Fibroblast of villous mesenchyme (primary cell): ENCODE results near the gene RAB7A. TPM values are rescaled to one million over a fixed set of nuclear protein-coding genes. Genes with fewer than 3 reads are reported as not detected.
"Not testable (repeated sequence)": the region's sequence is repeated elsewhere in the genome, so short reads cannot be mapped to it uniquely, and the experiment has no call there.

Experiments used
- DNase-seq: peaks from one replicate; pipeline ENCODE4 v3.0.0-alpha.2; 2010; ENCODE audit warnings: low read depth
- H3K4me3 ChIP-seq: 2 replicates; pipeline ENCODE4 v1.5.1; 2011; ENCODE audit warnings: low read depth, mild to moderate bottlenecking, low read length
- total RNA-seq: library from RNA; depleted of rRNA; stranded (reverse); fragments of >200 nt; gene quantifications from 2 replicates; pipeline ENCODE4 v1.2.3, GENCODE V29; 2012
- TF ChIP-seq, protein P1 (sequence below): IDR thresholded peaks from 2 replicates; pipeline ENCODE4 v1.5.1; 2012; ENCODE audit warnings: low read depth, mild to moderate bottlenecking, low read length; ENCODE audit not compliant: insufficient read depth

Gene RAB7A
- total RNA-seq, 1 donor = 85.5 TPM

DNA sequence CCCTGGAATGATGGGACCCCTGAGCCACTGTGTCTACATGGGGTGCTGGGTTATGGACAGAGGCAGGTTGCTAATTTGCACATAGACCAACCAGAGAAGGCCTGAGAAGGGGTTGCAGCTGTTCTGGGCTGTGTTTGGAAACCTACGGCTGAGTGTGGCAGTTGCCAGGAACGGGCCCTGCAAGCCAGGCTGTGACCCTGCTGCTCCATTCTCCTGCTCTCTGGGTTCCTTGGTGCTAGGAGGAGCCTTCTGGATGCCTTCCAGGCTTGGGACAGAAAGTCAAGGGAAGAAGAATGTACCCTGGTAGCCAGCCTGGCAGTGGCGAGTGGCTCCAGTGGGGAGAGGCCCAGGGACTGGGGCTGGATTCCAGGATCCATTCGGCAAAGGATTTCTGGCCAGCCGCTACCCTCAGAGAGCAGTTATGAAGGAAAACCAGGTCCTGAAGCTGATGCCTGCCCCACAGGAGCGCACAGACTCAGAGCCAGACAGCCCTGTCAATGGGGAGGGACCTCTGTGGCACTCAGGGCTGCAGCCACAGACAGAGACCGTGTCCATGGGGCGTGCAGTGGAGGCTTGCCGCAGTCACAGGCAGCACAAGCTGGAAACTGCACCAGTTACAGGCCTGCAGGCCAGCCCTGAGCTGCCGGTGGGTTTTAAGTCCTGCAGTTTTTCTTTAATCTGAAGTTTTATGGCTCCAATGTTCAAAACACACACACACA lies 98.3 kb downstream of the RAB7A start:
- no peak for DNase-seq
- H3K4me3 ChIP-seq = no peak overlapping the region
- TF ChIP-seq, protein P1, sequence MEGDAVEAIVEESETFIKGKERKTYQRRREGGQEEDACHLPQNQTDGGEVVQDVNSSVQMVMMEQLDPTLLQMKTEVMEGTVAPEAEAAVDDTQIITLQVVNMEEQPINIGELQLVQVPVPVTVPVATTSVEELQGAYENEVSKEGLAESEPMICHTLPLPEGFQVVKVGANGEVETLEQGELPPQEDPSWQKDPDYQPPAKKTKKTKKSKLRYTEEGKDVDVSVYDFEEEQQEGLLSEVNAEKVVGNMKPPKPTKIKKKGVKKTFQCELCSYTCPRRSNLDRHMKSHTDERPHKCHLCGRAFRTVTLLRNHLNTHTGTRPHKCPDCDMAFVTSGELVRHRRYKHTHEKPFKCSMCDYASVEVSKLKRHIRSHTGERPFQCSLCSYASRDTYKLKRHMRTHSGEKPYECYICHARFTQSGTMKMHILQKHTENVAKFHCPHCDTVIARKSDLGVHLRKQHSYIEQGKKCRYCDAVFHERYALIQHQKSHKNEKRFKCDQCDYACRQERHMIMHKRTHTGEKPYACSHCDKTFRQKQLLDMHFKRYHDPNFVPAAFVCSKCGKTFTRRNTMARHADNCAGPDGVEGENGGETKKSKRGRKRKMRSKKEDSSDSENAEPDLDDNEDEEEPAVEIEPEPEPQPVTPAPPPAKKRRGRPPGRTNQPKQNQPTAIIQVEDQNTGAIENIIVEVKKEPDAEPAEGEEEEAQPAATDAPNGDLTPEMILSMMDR = no peak

DNA sequence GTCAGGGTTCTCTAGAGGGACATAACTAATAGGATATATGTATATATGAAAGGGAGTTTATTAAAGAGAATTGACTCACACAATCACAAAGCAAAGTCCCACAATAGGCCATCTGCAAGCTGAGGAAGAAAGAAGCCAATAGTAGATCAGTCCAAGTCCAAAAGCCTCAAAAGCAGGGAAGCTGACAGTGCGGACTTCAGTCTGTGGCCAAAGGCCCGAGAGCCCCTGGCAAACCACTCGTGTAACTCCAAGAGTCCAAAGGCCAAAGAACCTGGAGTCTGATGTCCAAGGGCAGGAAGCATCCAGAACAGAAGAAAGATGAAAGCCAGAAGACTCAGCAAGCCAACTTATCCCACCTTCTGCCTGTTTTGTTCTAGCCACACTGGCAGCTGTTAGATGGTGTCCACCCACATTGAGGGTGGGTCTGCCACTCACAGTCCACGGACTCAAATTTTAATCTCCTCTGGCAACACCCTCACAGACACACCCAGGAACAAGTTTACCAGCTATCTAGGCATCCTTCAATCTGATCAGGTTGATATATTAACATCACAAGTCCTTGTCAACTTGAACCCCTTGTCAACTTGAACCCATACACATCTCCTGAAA lies 99.2 kb downstream of the RAB7A start:
- no peak overlapping the region for H3K4me3 ChIP-seq
- TF ChIP-seq, protein P1 = no peak
- DNase-seq = no peak

DNA sequence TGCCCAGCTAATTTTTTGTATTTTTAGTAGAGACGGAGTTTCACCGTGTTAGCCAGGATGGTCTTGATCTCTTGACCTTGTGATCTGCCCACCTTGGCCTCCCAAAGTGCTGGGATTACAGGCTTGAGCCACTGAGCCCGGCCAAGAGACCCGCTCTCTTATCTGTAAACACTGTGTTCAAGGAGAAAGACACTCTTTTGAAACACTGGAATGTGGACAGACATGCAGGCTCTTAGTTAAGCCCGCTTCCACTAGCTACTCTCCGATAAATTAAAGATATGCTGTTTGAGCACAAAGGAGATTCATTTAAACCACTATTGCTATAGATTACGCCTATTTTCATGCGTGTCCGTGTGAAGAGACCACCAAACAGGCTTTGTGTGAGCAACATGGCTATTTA lies 103.1 kb downstream of the RAB7A start:
- DNase-seq, H3K4me3 ChIP-seq: not testable (repeated sequence)

DNA sequence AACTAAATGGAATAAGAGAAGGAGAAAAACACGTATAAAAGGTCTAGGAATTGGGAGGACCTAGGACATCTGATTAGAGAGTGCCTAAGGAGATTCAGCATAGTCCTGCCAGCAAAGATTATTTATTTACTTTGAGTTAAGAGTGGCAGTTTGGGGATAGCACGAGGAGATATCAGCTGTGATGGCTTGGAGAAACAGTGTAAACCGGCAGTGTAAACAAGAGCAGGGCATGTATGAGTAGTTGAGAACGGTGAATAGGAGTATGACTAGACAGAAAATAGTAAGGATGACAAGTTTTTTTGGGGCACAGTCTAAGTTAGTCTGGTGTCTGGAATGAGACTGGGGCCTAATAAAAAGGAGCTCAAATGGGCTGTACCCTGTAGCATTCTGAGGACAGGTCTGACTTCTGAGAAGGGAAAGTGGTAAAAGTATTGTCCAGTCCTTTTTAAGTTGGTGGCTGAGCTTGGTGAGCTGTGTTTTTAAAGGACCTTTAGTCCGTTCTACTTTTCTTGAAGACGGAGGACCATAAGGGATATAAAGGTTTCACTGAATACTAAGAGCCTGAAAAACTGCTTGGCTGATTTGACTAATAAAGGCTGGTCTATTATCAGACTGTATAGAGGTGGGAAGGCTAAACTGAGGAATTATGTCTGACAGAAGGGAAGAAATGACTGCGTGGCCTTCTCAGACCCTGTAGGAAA lies 104.1 kb downstream of the RAB7A start:
- DNase-seq, H3K4me3 ChIP-seq: not testable (repeated sequence)

DNA sequence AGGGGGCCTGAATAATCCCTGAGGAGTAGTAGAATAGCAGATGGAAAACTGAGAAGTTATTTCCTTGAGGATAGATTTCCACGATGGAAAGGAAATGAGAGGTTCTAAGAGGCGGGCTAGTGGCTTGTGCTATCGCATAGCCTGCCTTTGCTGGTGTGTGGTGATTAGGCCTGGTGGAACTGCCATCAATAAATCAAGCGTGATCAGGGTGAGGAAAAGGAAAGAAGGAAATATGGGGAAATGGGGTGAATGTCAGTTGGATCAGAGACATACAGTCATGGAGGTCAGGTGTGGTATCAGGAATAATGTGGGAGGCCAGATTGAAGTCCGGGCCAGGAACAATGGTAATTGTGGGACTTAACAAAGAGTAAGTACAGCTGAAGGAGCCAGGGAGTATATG lies 104.8 kb downstream of the RAB7A start:
- not testable (repeated sequence) for H3K4me3 ChIP-seq, DNase-seq

DNA sequence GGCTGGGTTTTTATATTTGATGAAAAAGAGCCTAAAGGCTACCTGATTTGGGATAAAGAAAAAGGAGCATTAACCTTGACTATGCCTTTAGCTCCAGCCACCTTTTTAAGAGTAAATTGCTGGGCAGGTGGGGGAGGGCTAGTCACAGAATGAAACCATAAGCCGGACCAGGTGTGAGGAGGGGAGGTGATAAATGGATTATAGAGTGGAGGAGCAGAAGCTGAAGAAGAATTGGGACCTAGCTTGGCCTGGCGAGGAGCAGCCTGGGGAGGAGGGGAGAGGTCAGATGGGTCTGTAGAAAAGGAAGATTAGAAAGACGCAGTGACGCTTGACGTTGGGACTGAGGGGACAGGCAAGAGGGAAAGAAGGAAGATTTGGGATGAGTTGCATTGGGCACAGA lies 107.0 kb downstream of the RAB7A start:
- not testable (repeated sequence) for H3K4me3 ChIP-seq, DNase-seq

DNA sequence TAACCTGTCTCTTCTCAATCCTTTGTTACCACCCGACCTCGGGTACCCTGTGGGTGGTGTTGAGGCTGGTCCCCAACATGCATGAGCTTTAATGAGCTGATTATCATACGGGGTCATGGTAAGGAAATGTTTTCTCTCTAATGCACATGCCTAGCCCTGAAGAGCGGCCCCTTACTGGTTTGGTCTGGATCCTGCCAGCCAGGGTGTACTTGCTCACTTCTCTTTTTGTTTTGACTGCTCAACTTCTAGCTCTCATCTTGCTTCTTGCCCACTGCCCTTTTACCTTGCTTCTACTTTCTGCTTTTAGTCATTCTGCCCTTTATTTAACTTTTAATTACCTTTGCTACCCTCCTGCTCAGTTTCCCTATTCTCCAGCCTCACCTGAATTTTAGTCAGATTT lies 109.1 kb downstream of the RAB7A start:
- TF ChIP-seq, protein P1 = no peak

DNA sequence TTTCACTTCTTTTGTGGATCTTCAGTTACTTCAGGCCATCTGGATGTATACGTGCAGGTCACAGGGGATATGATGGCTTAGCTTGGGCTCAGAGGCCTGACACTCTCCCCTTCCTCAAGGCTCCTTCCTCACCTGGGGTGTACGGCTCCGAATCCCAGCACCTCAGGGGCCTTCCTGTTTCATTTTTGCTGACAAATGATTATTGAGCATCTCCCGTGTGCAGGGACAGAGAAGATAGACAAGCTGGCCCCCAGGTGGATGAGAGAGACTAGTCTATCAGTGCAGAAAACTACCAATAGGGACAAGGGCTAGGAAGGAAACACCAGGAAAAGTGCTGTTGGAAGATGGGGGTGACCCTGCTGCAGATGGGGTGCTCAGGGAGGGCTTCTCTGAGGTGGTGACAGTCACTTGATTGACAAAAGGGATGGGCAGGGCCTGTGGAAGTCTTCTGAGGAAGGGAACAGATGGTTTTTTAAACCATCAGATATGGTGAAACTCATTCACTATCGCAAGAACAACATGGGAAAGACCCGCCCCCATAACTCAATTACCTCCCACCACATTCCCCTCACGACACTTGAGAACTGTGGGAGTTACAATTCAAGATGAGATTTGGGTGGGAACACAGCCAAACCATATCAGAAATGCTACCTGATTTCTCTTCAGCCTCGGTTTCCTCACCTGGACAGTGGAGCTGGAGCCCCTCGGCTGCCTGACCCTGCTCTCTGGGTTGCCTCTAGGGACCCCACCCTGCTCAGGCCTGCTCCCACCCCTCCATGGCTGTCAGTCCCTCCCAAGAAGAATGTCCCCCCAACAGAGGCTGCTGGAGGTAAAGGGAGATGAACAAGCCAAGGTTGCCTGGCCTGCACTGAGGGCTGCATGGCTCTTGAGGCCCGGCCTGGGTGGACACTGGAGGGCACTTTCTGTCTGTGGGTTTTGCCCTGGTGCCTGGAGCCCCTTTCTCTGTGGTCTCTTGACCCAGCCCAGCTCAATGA lies 116.2 kb downstream of the RAB7A start:
- TF ChIP-seq, protein P1 = no peak
- H3K4me3 ChIP-seq = no peak overlapping the region

More for the DNA sequence above, 109.1 kb downstream of the RAB7A start:
- DNase-seq = no peak
- no peak overlapping the region for H3K4me3 ChIP-seq

More for the DNA sequence above, 116.2 kb downstream of the RAB7A start:
- DNase-seq = no peak
